Astrocyte of the spinal cord (primary cell): ENCODE measurements around the gene SPATA12.

ENCODE experiments used
- DNase-seq: peaks from one replicate; pipeline ENCODE4 v3.0.0; 2011; ENCODE audit warnings: low read depth, low spot score
- H3K4me3 ChIP-seq: 2 replicates; pipeline ENCODE4 v1.5.1; 2011; ENCODE audit warnings: low read depth, mild to moderate bottlenecking, low read length, moderate library complexity
- in situ Hi-C: cut with HindIII; loops from 2 replicates; pipeline ENCODE4 v1.10.0; 2017; ENCODE audit warnings: low sequenced_read_pairs
- TF ChIP-seq, protein P1 (sequence below): IDR thresholded peaks from 2 replicates; pipeline ENCODE4 v1.5.1; 2012; ENCODE audit warnings: low read depth, mild to moderate bottlenecking, low read length, inconsistent platforms

SPATA12 gene

DNA sequence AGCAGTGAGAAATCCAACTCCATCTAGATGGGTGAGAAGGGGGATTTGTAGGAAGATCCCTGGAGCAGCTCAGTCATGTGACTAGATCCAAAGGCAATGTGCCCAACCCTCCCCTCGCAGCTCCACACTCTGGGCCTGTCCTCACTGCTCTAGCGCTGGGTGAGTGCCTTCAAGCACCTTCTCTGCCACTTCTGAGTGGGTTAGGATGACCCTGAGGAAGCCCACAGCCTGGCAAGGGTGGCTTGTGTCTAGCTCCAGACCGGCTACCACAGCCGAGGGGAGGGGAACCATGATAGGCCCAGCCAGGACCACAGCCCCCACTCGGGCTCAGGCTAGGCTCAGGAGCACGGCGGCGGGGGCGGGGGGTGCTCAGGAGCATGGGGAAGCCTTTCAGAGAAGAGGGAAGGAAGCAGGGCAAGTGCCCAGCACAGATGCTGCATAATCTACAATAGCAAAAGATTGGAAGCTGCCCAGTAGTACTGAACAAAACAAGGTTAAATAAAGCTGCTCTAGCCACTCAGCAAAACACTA lies 1.7 kb downstream of the SPATA12 start:
- TF ChIP-seq, protein P1, sequence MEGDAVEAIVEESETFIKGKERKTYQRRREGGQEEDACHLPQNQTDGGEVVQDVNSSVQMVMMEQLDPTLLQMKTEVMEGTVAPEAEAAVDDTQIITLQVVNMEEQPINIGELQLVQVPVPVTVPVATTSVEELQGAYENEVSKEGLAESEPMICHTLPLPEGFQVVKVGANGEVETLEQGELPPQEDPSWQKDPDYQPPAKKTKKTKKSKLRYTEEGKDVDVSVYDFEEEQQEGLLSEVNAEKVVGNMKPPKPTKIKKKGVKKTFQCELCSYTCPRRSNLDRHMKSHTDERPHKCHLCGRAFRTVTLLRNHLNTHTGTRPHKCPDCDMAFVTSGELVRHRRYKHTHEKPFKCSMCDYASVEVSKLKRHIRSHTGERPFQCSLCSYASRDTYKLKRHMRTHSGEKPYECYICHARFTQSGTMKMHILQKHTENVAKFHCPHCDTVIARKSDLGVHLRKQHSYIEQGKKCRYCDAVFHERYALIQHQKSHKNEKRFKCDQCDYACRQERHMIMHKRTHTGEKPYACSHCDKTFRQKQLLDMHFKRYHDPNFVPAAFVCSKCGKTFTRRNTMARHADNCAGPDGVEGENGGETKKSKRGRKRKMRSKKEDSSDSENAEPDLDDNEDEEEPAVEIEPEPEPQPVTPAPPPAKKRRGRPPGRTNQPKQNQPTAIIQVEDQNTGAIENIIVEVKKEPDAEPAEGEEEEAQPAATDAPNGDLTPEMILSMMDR: no peak
- in situ Hi-C loops: no loop called here
- DNase-seq: no peak

DNA sequence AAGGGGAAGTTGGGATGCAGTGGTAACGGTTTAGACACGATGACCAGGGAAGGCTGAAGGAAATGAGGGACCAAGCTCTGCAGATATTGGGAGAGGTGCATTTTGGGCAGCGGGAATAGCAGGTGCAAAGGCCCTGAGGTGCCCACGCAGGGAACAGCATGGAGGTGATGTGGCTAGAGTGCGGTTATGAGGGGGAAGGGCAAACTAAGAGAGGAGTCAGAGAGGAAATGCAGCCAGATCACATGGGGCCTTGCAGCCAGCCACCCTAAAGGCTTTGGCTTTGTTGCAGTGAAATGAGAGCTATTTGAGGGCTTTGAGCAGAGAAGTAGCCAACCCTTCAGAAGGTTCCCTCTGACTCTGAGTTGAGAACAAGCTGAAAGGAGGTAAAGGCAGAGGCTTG lies 2.6 kb downstream of the SPATA12 start:
- TF ChIP-seq, protein P1: no peak
- H3K4me3 ChIP-seq: no peak overlapping the region
- no peak for DNase-seq
- in situ Hi-C loops: no loop called here

More for the DNA sequence above, 1.7 kb downstream of the SPATA12 start:
- no peak overlapping the region for H3K4me3 ChIP-seq

GRCh38 chr3:57064001-57064400 lies 3.5 kb downstream of the SPATA12 start:
- in situ Hi-C loops: no loop called here
- no peak overlapping the region for H3K4me3 ChIP-seq
- TF ChIP-seq, protein P1: no peak
- DNase-seq: no peak

- no peak for DNase-seq
- in situ Hi-C loops: no loop called here
- TF ChIP-seq, protein P1: no peak
- no peak overlapping the region for H3K4me3 ChIP-seq
Observed at GRCh38 chr3:57064572-57064971, 4.1 kb downstream of the SPATA12 start.

DNA sequence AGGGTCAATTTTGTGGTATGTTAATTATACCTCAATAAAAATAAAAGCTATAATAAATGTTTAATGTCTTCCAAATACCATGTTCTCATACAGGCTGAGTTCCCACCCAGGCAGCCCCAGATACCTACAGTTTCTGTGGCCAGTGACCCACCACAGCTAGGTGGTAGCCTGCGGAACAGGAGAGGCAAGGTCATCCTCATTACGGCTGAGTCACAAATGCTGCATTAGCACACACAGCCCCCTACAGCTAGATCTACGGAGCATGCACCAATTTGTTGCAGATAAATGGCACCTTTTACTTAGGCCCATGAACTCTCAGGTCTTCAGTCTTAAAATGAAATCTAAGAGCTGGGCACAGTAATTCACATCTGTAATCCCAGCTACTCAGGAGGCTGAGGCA lies 5.1 kb downstream of the SPATA12 start:
- TF ChIP-seq, protein P1: no peak
- H3K4me3 ChIP-seq: no peak overlapping the region
- DNase-seq: peak; percentile 20
- in situ Hi-C loops: no loop called here

GRCh38 chr3:57066471-57066870 lies 6.0 kb downstream of the SPATA12 start:
- TF ChIP-seq, protein P1: no peak
- in situ Hi-C loops: no loop called here
- no peak overlapping the region for H3K4me3 ChIP-seq
- no peak for DNase-seq
